K562 (cell line): ENCODE measurements around the gene TPCN1. TPM values are rescaled to one million over a fixed set of nuclear protein-coding genes. Genes with fewer than 3 reads are reported as not detected.

Experiments
- BCLAF1 ChIP-seq, 2 experiments: fragments of 450-650 bp in 1 of 2; IDR thresholded peaks; 2 replicates each; pipeline ENCODE4 v1.6.1; 2011 to 2017; ENCODE audit warnings: low read depth in 2 of 2, antibody characterized with exemption in 1 of 2, borderline replicate concordance in 1 of 2, low read length in 1 of 2, mild to moderate bottlenecking in 1 of 2, mixed read lengths in 1 of 2; ENCODE audit not compliant: control insufficient read depth in 1 of 2
- CBX5 ChIP-seq: IDR thresholded peaks from 2 replicates; pipeline ENCODE4 v1.6.1; 2014; ENCODE audit warnings: low read depth, borderline replicate concordance
- CREB1 ChIP-seq, 2 experiments: sonication (generic) in 1 of 2; formaldehyde crosslinking in 1 of 2; IDR thresholded peaks; 2 replicates each; pipeline versions ENCODE4 v1.6.1 to v1.8.0; 2012 to 2022; ENCODE audit warnings: inconsistent platforms in 1 of 2, mild to moderate bottlenecking in 1 of 2, missing genetic modification reagents in 1 of 2, moderate library complexity in 1 of 2
- CREBBP ChIP-seq: IDR thresholded peaks from one replicate; pipeline ENCODE4 v1.6.1; 2012; ENCODE audit warnings: low read depth, mild to moderate bottlenecking, control low read depth, inconsistent platforms, low read length
- FOXA3 ChIP-seq, 2 experiments: fragments of 450-650 bp in 1 of 2; sonication (generic) in 1 of 2; formaldehyde crosslinking; IDR thresholded peaks in 1 of 2; conservative IDR thresholded peaks in 1 of 2; 2 replicates each; pipeline versions ENCODE4 v1.4.0 to v1.8.0; 2020 to 2022; ENCODE audit warnings: mild to moderate bottlenecking in 2 of 2, missing genetic modification reagents in 1 of 2
- HNRNPH1 ChIP-seq: fragments of 200-400 bp; formaldehyde crosslinking; optimal IDR thresholded peaks from 2 replicates; pipeline ENCODE3; 2017; ENCODE audit warnings: low read depth, mild to moderate bottlenecking, low read length, moderate library complexity
- JUND ChIP-seq, 2 experiments: IDR thresholded peaks; 2 replicates in 1 of 2; 3 replicates in 1 of 2; pipeline ENCODE4 v1.6.1; 2011; ENCODE audit warnings: borderline replicate concordance in 2 of 2, low read depth in 2 of 2, low read length in 2 of 2, improper control_type of control experiment in 1 of 2, missing biosample characterization in 1 of 2, missing genetic modification characterization in 1 of 2, missing genetic modification reagents in 1 of 2
- MEF2A ChIP-seq: IDR thresholded peaks from 2 replicates; pipeline ENCODE4 v1.6.1; 2011; ENCODE audit warnings: low read depth, mild to moderate bottlenecking, low read length, moderate library complexity; ENCODE audit not compliant: control insufficient read depth
- PCBP1 ChIP-seq: fragments of 200-400 bp; formaldehyde crosslinking; IDR thresholded peaks from 2 replicates; pipeline ENCODE4 v1.6.1; 2018; ENCODE audit warnings: mild to moderate bottlenecking, low read depth, low read length; ENCODE audit not compliant: poor library complexity, severe bottlenecking
- PREB ChIP-seq: sonication (generic); formaldehyde crosslinking; IDR thresholded peaks from 2 replicates; pipeline ENCODE4 v1.8.1; 2023; ENCODE audit warnings: mild to moderate bottlenecking, missing genetic modification reagents
- SAFB2 ChIP-seq: fragments of 200-400 bp; formaldehyde crosslinking; IDR thresholded peaks from 2 replicates; pipeline ENCODE4 v1.6.1; 2018; ENCODE audit warnings: borderline replicate concordance, low read length, low read depth, moderate library complexity; ENCODE audit not compliant: severe bottlenecking
- TAF7 ChIP-seq: fragments of 450-650 bp; IDR thresholded peaks from 2 replicates; pipeline ENCODE4 v1.6.1; 2016; ENCODE audit warnings: missing genetic modification characterization, missing compliant biosample characterization
- ZBTB9 ChIP-seq: fragments of 450-650 bp; formaldehyde crosslinking; IDR thresholded peaks from 2 replicates; pipeline ENCODE4 v1.4.0; 2020; ENCODE audit warnings: mild to moderate bottlenecking, moderate library complexity
- ZNF184 ChIP-seq: sonication (generic); formaldehyde crosslinking; IDR thresholded peaks from 2 replicates; pipeline ENCODE4 v1.5.0; 2020; ENCODE audit warnings: missing genetic modification reagents
- ZNF253 ChIP-seq: fragments of 250-450 bp; sonication (Bioruptor Pico); conservative IDR thresholded peaks from 2 replicates; pipeline ENCODE4 v1.6.1; 2021; ENCODE audit warnings: mild to moderate bottlenecking
- polyA plus RNA-seq, 8 experiments: library from polyadenylated mRNA; depleted of rRNA in 4 of 8; stranded (reverse) in 5 of 8; unstranded in 3 of 8; fragments of >200 nt; fragmentation: Nextera tagmentation in 2 of 8; fragmentation: Illumina TruSeq in 1 of 8; extraction: Ambion mirVana in 2 of 8; extraction: Trizol in 1 of 8; gene quantifications; 2 replicates each; pipeline versions ENCODE4 v1.2.1 to v1.2.3, GENCODE V29; 2011 to 2014; ENCODE audit warnings: inconsistent platforms in 1 of 8, missing spikeins in 1 of 8
- total RNA-seq, 7 experiments: library from RNA; depleted of rRNA in 6 of 7; stranded (reverse); fragments of >200 nt in 6 of 7; fragmentation: Illumina TruSeq in 2 of 7; extraction: Trizol in 2 of 7; gene quantifications; 2 replicates each; pipeline versions ENCODE4 v1.2.1 to v1.2.3, GENCODE V29; 2011 to 2021; ENCODE audit warnings: low replicate concordance in 1 of 7
- TF ChIP-seq, protein P1 (sequence below): fragments of 450-650 bp; IDR thresholded peaks from 2 replicates; pipeline ENCODE4 v1.6.1; 2016; ENCODE audit warnings: antibody characterized with exemption
- TF ChIP-seq, protein P2 (sequence below): fragments of 450-650 bp; formaldehyde crosslinking; IDR thresholded peaks from 2 replicates; pipeline ENCODE4 v1.4.0; 2022; ENCODE audit warnings: missing genetic modification characterization
- TF ChIP-seq, protein P3 (sequence below): sonication (generic); IDR thresholded peaks from 2 replicates; pipeline ENCODE4 v1.6.1; 2016

Gene TPCN1
- total and polyA plus RNA-seq, 9 of the 15 experiments (the other 6 are each of a cell fraction or from before 2014, with no cell fraction given): 0.80 to 23.8 (median 7.4) TPM

GRCh38 chr12:113186033-113186365 lies 35.3 kb upstream of the TPCN1 start (continued):
- no peak for TF ChIP-seq FOXA3 (CRISPR knock-in tag; conservative IDR thresholded peaks at IDR 0.05 in 1 of 2, IDR thresholded peaks at IDR 0.05 in 1 of 2)
- TF ChIP-seq, protein P1, sequence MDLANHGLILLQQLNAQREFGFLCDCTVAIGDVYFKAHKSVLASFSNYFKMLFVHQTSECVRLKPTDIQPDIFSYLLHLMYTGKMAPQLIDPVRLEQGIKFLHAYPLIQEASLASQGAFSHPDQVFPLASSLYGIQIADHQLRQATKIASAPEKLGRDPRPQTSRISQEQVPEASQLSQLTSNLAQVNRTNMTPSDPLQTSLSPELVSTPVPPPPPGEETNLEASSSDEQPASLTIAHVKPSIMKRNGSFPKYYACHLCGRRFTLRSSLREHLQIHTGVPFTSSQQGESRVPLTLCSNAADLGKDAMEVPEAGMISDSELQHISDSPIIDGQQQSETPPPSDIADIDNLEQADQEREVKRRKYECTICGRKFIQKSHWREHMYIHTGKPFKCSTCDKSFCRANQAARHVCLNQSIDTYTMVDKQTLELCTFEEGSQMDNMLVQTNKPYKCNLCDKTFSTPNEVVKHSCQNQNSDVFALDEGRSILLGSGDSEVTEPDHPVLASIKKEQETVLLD: no peak
- TF ChIP-seq, protein P2, sequence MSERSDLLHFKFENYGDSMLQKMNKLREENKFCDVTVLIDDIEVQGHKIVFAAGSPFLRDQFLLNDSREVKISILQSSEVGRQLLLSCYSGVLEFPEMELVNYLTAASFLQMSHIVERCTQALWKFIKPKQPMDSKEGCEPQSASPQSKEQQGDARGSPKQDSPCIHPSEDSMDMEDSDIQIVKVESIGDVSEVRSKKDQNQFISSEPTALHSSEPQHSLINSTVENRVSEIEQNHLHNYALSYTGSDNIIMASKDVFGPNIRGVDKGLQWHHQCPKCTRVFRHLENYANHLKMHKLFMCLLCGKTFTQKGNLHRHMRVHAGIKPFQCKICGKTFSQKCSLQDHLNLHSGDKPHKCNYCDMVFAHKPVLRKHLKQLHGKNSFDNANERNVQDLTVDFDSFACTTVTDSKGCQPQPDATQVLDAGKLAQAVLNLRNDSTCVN: no peak
- no peak for TF ChIP-seq JUND (IDR thresholded peaks at IDR 0.05; ENCODE audit: borderline replicate concordance, low read depth, low read length)
- TF ChIP-seq JUND (tag; IDR thresholded peaks at IDR 0.05; ENCODE audit: borderline replicate concordance, low read depth, low read length): no peak
- TF ChIP-seq BCLAF1 (IDR thresholded peaks at IDR 0.05; ENCODE audit: borderline replicate concordance in 1 of 2, control insufficient read depth in 1 of 2, low read depth in 2 of 2, low read length in 1 of 2): no peak
- TF ChIP-seq HNRNPH1: no peak
- no peak for TF ChIP-seq PREB (CRISPR knock-in tag)
- no peak for TF ChIP-seq CBX5
- no peak for TF ChIP-seq ZNF184 (CRISPR knock-in tag)
- no peak for TF ChIP-seq CREBBP
- TF ChIP-seq SAFB2: no peak
- TF ChIP-seq MEF2A: no peak
- TF ChIP-seq TAF7 (tag): no peak
- TF ChIP-seq, protein P3, sequence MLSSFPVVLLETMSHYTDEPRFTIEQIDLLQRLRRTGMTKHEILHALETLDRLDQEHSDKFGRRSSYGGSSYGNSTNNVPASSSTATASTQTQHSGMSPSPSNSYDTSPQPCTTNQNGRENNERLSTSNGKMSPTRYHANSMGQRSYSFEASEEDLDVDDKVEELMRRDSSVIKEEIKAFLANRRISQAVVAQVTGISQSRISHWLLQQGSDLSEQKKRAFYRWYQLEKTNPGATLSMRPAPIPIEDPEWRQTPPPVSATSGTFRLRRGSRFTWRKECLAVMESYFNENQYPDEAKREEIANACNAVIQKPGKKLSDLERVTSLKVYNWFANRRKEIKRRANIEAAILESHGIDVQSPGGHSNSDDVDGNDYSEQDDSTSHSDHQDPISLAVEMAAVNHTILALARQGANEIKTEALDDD: no peak
- TF ChIP-seq ZNF253 (CRISPR knock-in tag): no peak
- TF ChIP-seq ZBTB9 (CRISPR knock-in tag): no peak
- TF ChIP-seq CREB1 (IDR thresholded peaks at IDR 0.05): no peak
- TF ChIP-seq CREB1 (CRISPR knock-in tag; IDR thresholded peaks at IDR 0.05): no peak
- no peak for TF ChIP-seq PCBP1
